Fibroblast of lung (primary cell): ENCODE results near the gene RPS6KA2. TPM values are rescaled to one million over a fixed set of nuclear protein-coding genes. Genes with fewer than 3 reads are reported as not detected.

Source experiments
- DNase-seq, 2 donors: peaks; one replicate each; pipeline versions ENCODE4 v3.0.0 to v3.0.0-alpha.2; 2010; ENCODE audit warnings: low read depth in 2 of 2
- H2AFZ ChIP-seq: 2 replicates; pipeline ENCODE4 v1.5.1; 2012; ENCODE audit warnings: low read length, control low read depth, inconsistent platforms
- H3K27ac ChIP-seq: 2 replicates; pipeline ENCODE4 v1.5.1; 2011; ENCODE audit warnings: low read length, control low read depth; ENCODE audit not compliant: insufficient read depth
- H3K27me3 ChIP-seq: 2 replicates; pipeline ENCODE4 v1.5.1; 2011; ENCODE audit warnings: mild to moderate bottlenecking, low read length; ENCODE audit not compliant: control insufficient read depth, insufficient read depth
- H3K36me3 ChIP-seq: 2 replicates; pipeline ENCODE4 v1.5.1; 2011; ENCODE audit warnings: low read length; ENCODE audit not compliant: control insufficient read depth, insufficient read depth
- H3K4me1 ChIP-seq: 2 replicates; pipeline ENCODE4 v1.5.1; 2011; ENCODE audit warnings: low read length; ENCODE audit not compliant: control insufficient read depth, insufficient read depth; ENCODE audit errors: extremely low read depth
- H3K4me2 ChIP-seq: 2 replicates; pipeline ENCODE4 v1.5.1; 2011; ENCODE audit warnings: low read length, control low read depth; ENCODE audit not compliant: insufficient read depth; ENCODE audit errors: extremely low read depth
- H3K4me3 ChIP-seq, 4 experiments: fragments of 200-600 bp in 1 of 4; sonication (generic) in 1 of 4; replicated peaks in 1 of 4; 2 replicates each; pipeline ENCODE4 v1.5.1; 2011 to 2016; ENCODE audit warnings: low read length in 4 of 4, low read depth in 3 of 4, mild to moderate bottlenecking in 3 of 4, control low read depth in 2 of 4, inconsistent platforms in 1 of 4, mixed read lengths in 1 of 4; ENCODE audit not compliant: insufficient read depth in 1 of 4; ENCODE audit errors: control extremely low read depth in 1 of 4
- H3K79me2 ChIP-seq: 2 replicates; pipeline ENCODE4 v1.5.1; 2012; ENCODE audit warnings: mild to moderate bottlenecking, low read length, inconsistent platforms; ENCODE audit not compliant: control insufficient read depth, insufficient read depth
- H3K9ac ChIP-seq: 2 replicates; pipeline ENCODE4 v1.5.1; 2011; ENCODE audit warnings: mild to moderate bottlenecking, low read length, control low read depth; ENCODE audit not compliant: insufficient read depth
- H3K9me3 ChIP-seq: 2 replicates; pipeline ENCODE4 v1.5.1; 2012; ENCODE audit warnings: low read depth, low read length; ENCODE audit not compliant: control insufficient read depth, insufficient read depth
- H4K20me1 ChIP-seq: 2 replicates; pipeline ENCODE4 v1.5.1; 2011; ENCODE audit warnings: low read length; ENCODE audit not compliant: control insufficient read depth, insufficient read depth; ENCODE audit errors: extremely low read depth
- CTCF ChIP-seq, 2 donors: IDR thresholded peaks in 1 of 2; conservative IDR thresholded peaks in 1 of 2; 1 replicate in 1 of 2; 2 replicates in 1 of 2; pipeline ENCODE4 v1.5.1; 2011 to 2012; ENCODE audit warnings: low read length in 2 of 2, control low read depth in 1 of 2, inconsistent platforms in 1 of 2, low read depth in 1 of 2, mild to moderate bottlenecking in 1 of 2
- EZH2 ChIP-seq: IDR thresholded peaks from 2 replicates; pipeline ENCODE4 v1.5.1; 2012; ENCODE audit warnings: low read length, control low read depth, mild to moderate bottlenecking; ENCODE audit errors: missing control alignments
- polyA plus RNA-seq, 2 donors: library from polyadenylated mRNA; depleted of rRNA in 1 of 2; stranded (reverse) in 1 of 2; unstranded in 1 of 2; fragments of >200 nt; gene quantifications; 2 replicates each; pipeline ENCODE4 v1.2.1, GENCODE V29; 2011 to 2012; ENCODE audit warnings: missing spikeins in 1 of 2
- total RNA-seq: library from RNA; depleted of rRNA; stranded (reverse); fragments of >200 nt; gene quantifications from 2 replicates; pipeline ENCODE4 v1.2.1, GENCODE V29; 2014

RPS6KA2 gene
- total and polyA plus RNA-seq, 2 donors (not counting 1 experiment from before 2014, with no cell fraction given), result 66.8 to 116 TPM

- peaks cover 40% of the 10 kb centered on the region for H3K4me1 ChIP-seq
- H4K20me1 ChIP-seq, result no peaks in the 10 kb centered on the region
- no peaks in the 10 kb centered on the region for H3K27me3 ChIP-seq
Measured at GRCh38 chr6:166569206-166569605, 57.8 kb downstream of the RPS6KA2 start.

DNA sequence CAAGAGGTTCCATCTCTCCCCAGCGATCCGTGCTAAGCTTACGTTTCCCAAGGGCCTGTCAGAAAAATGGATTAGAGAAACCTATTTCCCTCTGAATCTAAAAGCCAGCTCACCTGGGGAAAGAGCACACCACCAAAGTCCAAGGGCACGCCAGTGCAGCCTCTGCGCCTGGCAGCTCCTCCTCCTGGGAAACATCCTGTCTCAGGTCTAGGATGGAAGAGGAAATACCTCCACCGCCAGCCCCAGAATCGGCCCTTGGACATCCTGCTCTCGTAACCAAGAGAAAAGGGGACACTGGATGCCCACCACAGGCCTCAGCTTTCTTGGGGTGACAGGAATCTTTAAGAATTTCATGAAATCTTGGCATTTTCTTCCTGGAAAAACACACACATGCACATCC is 59.2 kb downstream of the RPS6KA2 start:
- Histone ChIP-seq H3K27me3 (no peaks in the 10 kb centered on the region), H3K9me3 (no peaks in the 10 kb centered on the region), H3K4me1 (peaks cover 34% of the 10 kb centered on the region), H3K27ac (peak overlapping the region; percentile 77), H4K20me1 (no peaks in the 10 kb centered on the region), H3K4me2 (no peak overlapping the region), H3K36me3 (no peaks in the 10 kb centered on the region), H2AFZ (no peak overlapping the region), H3K79me2 (peaks cover 15% of the 10 kb centered on the region), H3K9ac (no peak overlapping the region), H3K4me3 (no peak overlapping the region)
- no peak for DNase-seq
- TF ChIP-seq EZH2 (no peak), CTCF (conservative IDR thresholded peaks at IDR 0.05 in 1 of 2, IDR thresholded peaks at IDR 0.05 in 1 of 2; ENCODE audit: low read depth in 1 of 2, low read length in 2 of 2) (no peak)

More at GRCh38 chr6:166569206-166569605, 57.8 kb downstream of the RPS6KA2 start:
- TF ChIP-seq EZH2 (no peak), CTCF (conservative IDR thresholded peaks at IDR 0.05 in 1 of 2, IDR thresholded peaks at IDR 0.05 in 1 of 2; ENCODE audit: low read depth in 1 of 2, low read length in 2 of 2) (no peak)
- peaks cover 23% of the 10 kb centered on the region for H3K79me2 ChIP-seq
- no peak overlapping the region for H3K4me2 ChIP-seq
- no peak for DNase-seq
- H3K9ac ChIP-seq, result no peak overlapping the region
- H3K9me3 ChIP-seq, result no peaks in the 10 kb centered on the region
- H3K36me3 ChIP-seq, result no peaks in the 10 kb centered on the region
- no peak overlapping the region for H2AFZ ChIP-seq
- H3K27ac ChIP-seq, result peak overlapping the region; percentile 37
- H3K4me3 ChIP-seq, result no peak overlapping the region

GRCh38 chr6:166567107-166567506 is 59.9 kb downstream of the RPS6KA2 start:
- no peak overlapping the region for H2AFZ ChIP-seq
- no peaks in the 10 kb centered on the region for H3K9me3 ChIP-seq
- TF ChIP-seq CTCF (conservative IDR thresholded peaks at IDR 0.05 in 1 of 2, IDR thresholded peaks at IDR 0.05 in 1 of 2; ENCODE audit: low read depth in 1 of 2, low read length in 2 of 2), result no peak
- TF ChIP-seq EZH2, result no peak
- peaks cover 15% of the 10 kb centered on the region for H3K79me2 ChIP-seq
- peaks cover 30% of the 10 kb centered on the region for H3K4me1 ChIP-seq
- H3K27me3 ChIP-seq, result no peaks in the 10 kb centered on the region
- H3K9ac ChIP-seq, result peak overlapping the region; percentile 9
- H3K4me2 ChIP-seq, result peak overlapping the region; percentile 11
- no peak overlapping the region for H3K4me3 ChIP-seq
- peak; percentile 98 to 99 for DNase-seq
- no peaks in the 10 kb centered on the region for H4K20me1 ChIP-seq
- peak overlapping the region; percentile 77 for H3K27ac ChIP-seq
- H3K36me3 ChIP-seq, result no peaks in the 10 kb centered on the region
